Right lobe of liver (tissue), 4 donors: Measurements from ENCODE around the gene ROR2.

Experiments used
- CTCF ChIP-seq, 4 donors: fragments of 200-600 bp in 3 of 4; fragments of 450-650 bp in 1 of 4; IDR thresholded peaks; one replicate each; pipeline versions ENCODE4 v1.5.1 to v1.8.0; 2016 to 2022; ENCODE audit warnings: antibody characterized with exemption in 4 of 4, mild to moderate bottlenecking in 2 of 4
- POLR2A ChIP-seq: fragments of 450-650 bp; IDR thresholded peaks from one replicate; pipeline ENCODE4 v1.6.1; 2017; ENCODE audit warnings: antibody characterized with exemption, mild to moderate bottlenecking
- donor health status: DM: no; HTN: no; CAD: no.
- donor health status: DM: no; HTN: no; CAD: no.
- donor health status: DM: no; HTN: yes; CAD: no.

GRCh38 chr9:91724609-91725505, 225.2 kb downstream of the ROR2 start:
- TF ChIP-seq CTCF (IDR thresholded peaks at IDR 0.05) (no peak), POLR2A (no peak)
